VCaP (cell line): ENCODE data around the gene SFSWAP.

Experiments used
- H3K27ac ChIP-seq: fragments of 450-650 bp; 2 replicates; pipeline ENCODE4 v1.5.1; 2017
- CTCF ChIP-seq: fragments of 450-650 bp; conservative IDR thresholded peaks from 2 replicates; pipeline ENCODE4 v1.5.1; 2017; ENCODE audit warnings: mild to moderate bottlenecking, moderate library complexity

SFSWAP gene

GRCh38 chr12:131793243-131794022 lies 82.5 kb downstream of the SFSWAP start:
- no peak for TF ChIP-seq CTCF

GRCh38 chr12:131794061-131794460 lies 83.2 kb downstream of the SFSWAP start:
- no peak for TF ChIP-seq CTCF

More at GRCh38 chr12:131793243-131794022, 82.5 kb downstream of the SFSWAP start:
- H3K27ac ChIP-seq = no peak overlapping the region

GRCh38 chr12:131794573-131794972 lies 83.7 kb downstream of the SFSWAP start:
- H3K27ac ChIP-seq = no peak overlapping the region
- TF ChIP-seq CTCF = no peak

More at GRCh38 chr12:131794061-131794460, 83.2 kb downstream of the SFSWAP start:
- no peak overlapping the region for H3K27ac ChIP-seq

- no peak for TF ChIP-seq CTCF
- no peak overlapping the region for H3K27ac ChIP-seq
These were observed 84.2 kb downstream of the SFSWAP start for GRCh38 chr12:131795064-131795463.

- no peak for TF ChIP-seq CTCF
- no peak overlapping the region for H3K27ac ChIP-seq
These were observed 85.0 kb downstream of the SFSWAP start for GRCh38 chr12:131795690-131796410.

GRCh38 chr12:131796411-131796736 lies 85.5 kb downstream of the SFSWAP start:
- TF ChIP-seq CTCF = no peak
- H3K27ac ChIP-seq = no peak overlapping the region

GRCh38 chr12:131796754-131797587 lies 86.1 kb downstream of the SFSWAP start:
- no peak overlapping the region for H3K27ac ChIP-seq
- TF ChIP-seq CTCF = no peak
